B cell (primary cell): Measurements from ENCODE around the gene TRHDE. TPM values are rescaled to one million over a fixed set of nuclear protein-coding genes. Genes with fewer than 3 reads are reported as not detected.

Experiments
- ATAC-seq: fragments of 200-7000 bp; cut with Tn5 transposase; one replicate; pipeline ENCODE4 v1.10.0; 2021; ENCODE audit warnings: low read depth, mild to moderate bottlenecking, moderate number of reproducible peaks, moderate library complexity
- CTCF ChIA-PET: fragments of 350-600 bp; sonication (Branson Sonifier 250); formaldehyde crosslinking; loops from one replicate; lab custom pipeline; 2021; ENCODE audit warnings: antibody characterized with exemption, inconsistent platforms; lab: Charles Lee
- POLR2A ChIA-PET: fragments of 350-600 bp; sonication (Branson Sonifier 250); formaldehyde crosslinking; loops from one replicate; lab custom pipeline; 2021; ENCODE audit warnings: antibody characterized with exemption; lab: Charles Lee
- DNase-seq: peaks from one replicate; pipeline ENCODE4 v3.0.0; 2013
- H2AFZ ChIP-seq: 2 replicates; pipeline ENCODE4 v1.6.1; 2012; ENCODE audit warnings: mild to moderate bottlenecking, low read depth, low read length; ENCODE audit not compliant: insufficient read depth, poor library complexity, severe bottlenecking
- H3K27ac ChIP-seq, 2 donors: 1 replicate in 1 of 2; 2 replicates in 1 of 2; pipeline ENCODE4 v1.5.1; 2012 to 2013; ENCODE audit warnings: low read length in 2 of 2, mild to moderate bottlenecking in 2 of 2, moderate library complexity in 1 of 2
- H3K27me3 ChIP-seq, 4 experiments: fragments of 200-600 bp in 1 of 4; sonication (generic) in 1 of 4; replicated peaks in 1 of 4; 1 replicate in 2 of 4; 2 replicates in 2 of 4; pipeline versions ENCODE4 v1.6.1 to v1.7.0; 2013 to 2016; ENCODE audit warnings: low read length in 3 of 4, mild to moderate bottlenecking in 2 of 4, mixed read lengths in 1 of 4, moderate library complexity in 1 of 4; ENCODE audit not compliant: insufficient read depth in 4 of 4, control insufficient read depth in 3 of 4; ENCODE audit errors: control extremely low read depth in 1 of 4
- H3K36me3 ChIP-seq, 2 experiments: replicated peaks in 1 of 2; 1 replicate in 1 of 2; 2 replicates in 1 of 2; pipeline versions ENCODE4 v1.6.1 to v1.7.1; 2013; ENCODE audit warnings: low read length in 1 of 2; ENCODE audit not compliant: insufficient read depth in 2 of 2, control insufficient read depth in 1 of 2; ENCODE audit errors: control extremely low read depth in 1 of 2, extremely low read depth in 1 of 2
- H3K4me1 ChIP-seq, 2 donors: fragments of 200-600 bp in 1 of 2; sonication (generic) in 1 of 2; 1 replicate in 1 of 2; 2 replicates in 1 of 2; pipeline versions ENCODE4 v1.5.1 to v1.6.1; 2013 to 2017; ENCODE audit warnings: low read length in 2 of 2; ENCODE audit not compliant: control insufficient read depth in 2 of 2, insufficient read depth in 2 of 2
- H3K4me2 ChIP-seq: replicated peaks from 2 replicates; pipeline ENCODE3; 2012; ENCODE audit warnings: mild to moderate bottlenecking, low read depth, low read length; ENCODE audit not compliant: poor library complexity, severe bottlenecking
- H3K4me3 ChIP-seq, 5 experiments: fragments of 200-600 bp in 1 of 5; sonication (generic) in 1 of 5; 1 replicate in 3 of 5; 2 replicates in 2 of 5; pipeline versions ENCODE4 v1.5.1 to v1.7.0; 2011 to 2016; ENCODE audit warnings: low read length in 4 of 5, mild to moderate bottlenecking in 4 of 5, low read depth in 2 of 5, control low read depth in 1 of 5, moderate library complexity in 1 of 5; ENCODE audit not compliant: insufficient read depth in 1 of 5; ENCODE audit errors: control extremely low read depth in 1 of 5, extremely low read depth in 1 of 5
- H3K79me2 ChIP-seq: fragments of 200-600 bp; sonication (generic); one replicate; pipeline ENCODE4 v1.6.0; 2016; ENCODE audit warnings: low read length; ENCODE audit not compliant: control insufficient read depth, insufficient read depth
- H3K9ac ChIP-seq: fragments of 200-600 bp; sonication (generic); 2 replicates; pipeline ENCODE4 v1.6.1; 2017; ENCODE audit warnings: mild to moderate bottlenecking, low read length, moderate library complexity
- H3K9me3 ChIP-seq, 3 donors: one replicate each; pipeline versions ENCODE4 v1.6.1 to v1.7.1; 2013; ENCODE audit warnings: low read length in 2 of 3; ENCODE audit not compliant: control insufficient read depth in 2 of 3, insufficient read depth in 1 of 3; ENCODE audit errors: control extremely low read depth in 1 of 3
- H4K20me1 ChIP-seq: 2 replicates; pipeline ENCODE4 v1.6.0; 2012; ENCODE audit warnings: mild to moderate bottlenecking, low read length; ENCODE audit not compliant: insufficient read depth, control insufficient read depth, poor library complexity, severe bottlenecking
- H3K27ac Mint-ChIP-seq: one replicate; pipeline ENCODE4 v1.8.0; 2021; ENCODE audit warnings: mixed read lengths
- H3K27me3 Mint-ChIP-seq: one replicate; pipeline ENCODE4 v1.8.0; 2021; ENCODE audit warnings: mixed read lengths
- H3K4me1 Mint-ChIP-seq: one replicate; pipeline ENCODE4 v1.8.0; 2021; ENCODE audit warnings: mixed read lengths
- H3K4me3 Mint-ChIP-seq: one replicate; pipeline ENCODE4 v1.8.0; 2021; ENCODE audit warnings: mixed read lengths
- H3K9me3 Mint-ChIP-seq: one replicate; pipeline ENCODE4 v1.8.0; 2022; ENCODE audit warnings: mixed read lengths; ENCODE audit not compliant: insufficient read depth
- CTCF ChIP-seq: fragments of 200-600 bp; IDR thresholded peaks from one replicate; pipeline ENCODE4 v1.8.0; 2022; ENCODE audit warnings: antibody characterized with exemption, mild to moderate bottlenecking
- EZH2 ChIP-seq: IDR thresholded peaks from 2 replicates; pipeline ENCODE4 v1.6.1; 2012; ENCODE audit warnings: borderline replicate concordance, low read depth, mild to moderate bottlenecking, moderate library complexity, low read length; ENCODE audit not compliant: insufficient read depth, poor library complexity, severe bottlenecking
- WGBS: methylation state at CpG from one replicate; pipeline ENCODE4 v1.1.5; 2013; ENCODE audit warnings: missing lambda C conversion rate; ENCODE audit not compliant: insufficient coverage; 5-methylcytosine and 5-hydroxymethylcytosine counted together
- intact Hi-C: fragments of 100-400 bp; cut with micrococcal nuclease; formaldehyde crosslinking; loops from one replicate; pipeline ENCODE4 v1.10.0; 2022
- polyA plus RNA-seq: library from polyadenylated mRNA; depleted of rRNA; stranded (reverse); fragments of >200 nt; gene quantifications from 2 replicates; pipeline ENCODE4 v1.2.3, GENCODE V29; 2012
- total RNA-seq, 2 donors: library from RNA; stranded (reverse); fragments of 120-200 nt in 1 of 2; gene quantifications; 1 replicate in 1 of 2; 2 replicates in 1 of 2; pipeline versions ENCODE4 v1.2.3 to v1.2.4, GENCODE V29; 2013 to 2022

TRHDE gene
- total and polyA plus RNA-seq, 2 donors (not counting 1 experiment from before 2014, with no cell fraction given): not detected

- Histone ChIP-seq H3K9me3 (peaks cover 0 to 5% (median 1%) of the 10 kb centered on the region in 3 donors), H3K79me2 (no peaks in the 10 kb centered on the region), H3K27ac (no peak overlapping the region), H4K20me1 (no peaks in the 10 kb centered on the region), H3K27me3 (no peaks in the 10 kb centered on the region), H2AFZ (no peak overlapping the region), H3K36me3 (no peaks in the 10 kb centered on the region), H3K4me2 (no peak overlapping the region), H3K4me1 (no peaks in the 10 kb centered on the region), H3K4me3 (no peak overlapping the region), H3K9ac (no peak overlapping the region)
- DNase-seq (no peak), ATAC-seq (no peak)
- Mint-ChIP-seq H3K27ac (no peak overlapping the region), H3K9me3 (no peaks in the 10 kb centered on the region), H3K4me3 (no peak overlapping the region), H3K4me1 (no peaks in the 10 kb centered on the region), H3K27me3 (no peaks in the 10 kb centered on the region)
- TF ChIP-seq CTCF (no peak), EZH2 (no peak)
- WGBS: 83% methylated on average over 2 of the region's 4 CpGs
- ChIA-PET POLR2A (no interaction called here), CTCF (no interaction called here)
- intact Hi-C loops: no loop called here
Observed at GRCh38 chr12:72485017-72485701, 213.0 kb downstream of the TRHDE start.

- ChIA-PET POLR2A (no interaction called here), CTCF (no interaction called here)
- Histone ChIP-seq H4K20me1 (no peaks in the 10 kb centered on the region), H3K36me3 (no peaks in the 10 kb centered on the region), H3K9ac (no peak overlapping the region), H3K9me3 (no peaks in the 10 kb centered on the region), H3K4me1 (no peaks in the 10 kb centered on the region), H3K4me2 (no peak overlapping the region), H2AFZ (no peak overlapping the region), H3K27ac (no peak overlapping the region), H3K4me3 (no peak overlapping the region), H3K79me2 (no peaks in the 10 kb centered on the region), H3K27me3 (no peaks in the 10 kb centered on the region)
- H3K4me3 Mint-ChIP-seq: no peak overlapping the region
- ATAC-seq (no peak), DNase-seq (no peak)
- H3K27me3 Mint-ChIP-seq: no peaks in the 10 kb centered on the region
- intact Hi-C loops: no loop called here
- no peak overlapping the region for H3K27ac Mint-ChIP-seq
- no peaks in the 10 kb centered on the region for H3K9me3 Mint-ChIP-seq
- TF ChIP-seq CTCF (no peak), EZH2 (no peak)
- no peaks in the 10 kb centered on the region for H3K4me1 Mint-ChIP-seq
- no CpG with 5 or more reads among the region's 4 CpGs for WGBS
Observed at GRCh38 chr12:72491426-72491825, 219.3 kb downstream of the TRHDE start.
